ENCODE data around the gene TSEN2.
A peak's percentile ranks its signal among the peaks of the same experiment; 100 is the strongest.
"Not testable (repeated sequence)": the region's sequence is repeated elsewhere in the genome, so short reads cannot be mapped to it uniquely, and the experiment has no call there.

The TSEN2 gene

DNA sequence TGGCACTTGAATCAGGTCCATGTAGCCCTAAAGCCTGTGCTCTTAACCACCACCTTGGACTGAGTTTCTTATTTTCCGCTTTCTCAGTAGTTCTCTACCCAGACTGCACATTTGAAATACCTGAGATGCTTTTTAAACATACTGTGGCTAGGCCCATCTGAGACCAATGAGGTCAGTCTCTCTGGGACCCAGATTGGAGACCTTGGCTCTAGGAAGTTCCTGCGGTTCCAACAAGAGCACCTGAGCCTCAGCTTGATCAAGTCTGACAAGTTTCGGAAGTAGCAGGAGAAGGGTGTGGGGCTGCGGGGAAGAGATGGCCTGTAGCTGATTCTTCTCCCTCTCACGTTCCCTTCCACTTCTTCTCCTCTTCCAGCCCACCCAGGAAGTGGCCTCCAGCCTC lies 11.5 kb upstream of the TSEN2 start:
- DNase-seq, result no peak

DNA sequence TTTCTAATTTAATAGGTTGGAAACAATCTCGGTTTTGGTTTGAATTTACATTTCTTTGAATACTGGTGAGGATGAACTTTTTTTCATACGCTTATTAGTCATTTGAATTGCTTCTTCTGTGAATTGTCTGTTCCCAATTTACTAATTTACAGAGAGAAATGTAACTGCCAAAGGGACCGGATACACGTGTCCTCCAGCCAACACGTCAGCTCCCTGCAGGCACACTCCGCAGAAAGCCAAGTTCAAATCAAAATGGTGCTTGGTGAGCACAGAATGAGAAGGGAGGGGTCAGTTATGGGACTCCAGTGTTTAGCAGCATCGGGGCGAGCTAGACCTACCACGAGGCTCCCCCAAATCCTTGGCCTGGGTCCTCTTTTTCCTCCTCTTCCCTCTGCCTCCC lies 10.8 kb upstream of the TSEN2 start:
- DNase-seq, result no peak

DNA sequence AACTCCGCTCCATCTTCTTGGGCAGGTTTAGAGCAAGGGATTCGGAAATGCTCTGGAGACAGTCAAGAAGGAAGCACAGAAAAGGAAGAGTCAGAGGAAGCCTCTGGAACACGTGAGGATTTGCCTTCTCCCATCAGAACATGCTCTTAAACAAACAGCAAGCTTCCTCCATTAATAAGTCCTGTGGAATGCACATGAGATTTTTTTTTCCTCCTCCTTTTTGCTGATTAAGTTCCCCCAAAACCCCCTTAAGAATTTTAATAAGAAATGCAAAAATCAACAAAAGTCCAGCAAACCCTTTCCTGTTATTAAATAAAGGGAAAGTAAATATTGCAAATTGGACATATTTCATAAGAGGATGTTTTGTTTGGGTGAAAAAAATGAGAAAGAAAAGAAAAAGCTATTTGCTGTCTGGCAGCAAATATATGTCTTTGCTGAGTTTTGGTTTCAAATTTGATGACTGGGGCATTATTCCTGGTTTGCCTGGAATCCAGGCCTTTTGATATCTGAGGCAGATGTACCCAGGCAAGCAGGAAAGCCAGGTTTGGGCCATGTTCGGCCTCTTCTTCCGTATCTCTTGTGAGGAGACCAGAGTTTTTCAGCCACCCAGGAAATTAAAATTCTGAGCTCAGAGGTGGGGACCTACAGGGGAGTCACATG lies 7.9 kb upstream of the TSEN2 start:
- no peak for DNase-seq

DNA sequence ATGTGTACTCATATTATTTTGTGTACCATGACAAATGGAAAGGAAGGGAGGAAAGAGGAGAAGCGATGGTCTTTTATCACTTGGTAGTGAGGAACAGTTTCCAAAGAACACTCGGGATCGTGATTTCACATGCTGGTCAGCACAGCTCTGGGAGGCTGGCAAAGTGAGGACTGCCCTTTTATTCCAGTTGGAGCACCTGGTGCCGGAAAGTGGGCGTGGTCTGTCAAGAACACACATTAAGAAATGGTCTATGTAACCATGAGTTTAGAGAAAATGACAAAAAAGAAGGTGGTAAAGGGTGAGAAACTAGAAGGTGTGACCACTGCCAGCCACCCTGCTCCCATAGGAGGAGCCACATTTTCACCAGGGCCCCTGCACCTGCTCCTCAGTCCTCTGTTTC lies 7.0 kb upstream of the TSEN2 start:
- no peak for DNase-seq

DNA sequence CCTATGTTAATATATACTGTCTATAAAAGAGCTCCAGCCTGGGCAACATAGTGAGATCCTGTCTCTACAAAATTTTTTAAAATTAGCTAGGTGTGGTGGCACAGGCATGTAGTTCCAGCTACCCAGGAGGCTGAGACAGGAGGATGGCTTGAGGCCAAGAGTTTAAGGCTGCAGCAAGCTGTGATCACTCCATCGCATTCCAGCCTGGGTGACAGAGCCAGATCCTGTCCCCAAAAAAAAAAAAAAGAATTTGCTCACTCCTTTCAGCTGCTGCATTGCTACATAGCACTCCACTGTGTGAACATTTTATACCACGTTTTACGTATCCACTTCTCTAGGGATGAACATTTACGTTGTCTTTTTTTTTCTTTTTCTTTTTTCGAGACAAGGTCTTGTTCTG lies 6.0 kb upstream of the TSEN2 start:
- DNase-seq, result no peak

DNA sequence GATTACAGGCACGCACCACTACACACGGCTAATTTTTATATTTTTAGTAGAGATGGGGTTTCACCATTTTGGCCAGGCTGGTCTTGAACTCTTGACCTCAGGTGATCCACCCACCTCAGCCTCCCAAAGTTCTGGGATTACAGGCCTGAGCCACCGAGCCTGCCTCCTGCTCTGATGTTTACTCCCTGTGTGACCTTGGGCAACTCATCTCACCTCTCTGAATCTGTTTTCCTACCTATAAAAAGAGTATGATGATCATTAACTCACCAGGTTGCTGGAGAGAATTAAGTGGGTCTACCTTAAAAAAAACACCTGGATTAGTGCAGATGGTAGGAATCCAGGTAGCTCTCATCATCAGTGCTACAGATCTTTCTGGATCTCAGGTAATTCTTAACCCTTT lies 5.1 kb upstream of the TSEN2 start:
- DNase-seq, result not testable (repeated sequence)

DNA sequence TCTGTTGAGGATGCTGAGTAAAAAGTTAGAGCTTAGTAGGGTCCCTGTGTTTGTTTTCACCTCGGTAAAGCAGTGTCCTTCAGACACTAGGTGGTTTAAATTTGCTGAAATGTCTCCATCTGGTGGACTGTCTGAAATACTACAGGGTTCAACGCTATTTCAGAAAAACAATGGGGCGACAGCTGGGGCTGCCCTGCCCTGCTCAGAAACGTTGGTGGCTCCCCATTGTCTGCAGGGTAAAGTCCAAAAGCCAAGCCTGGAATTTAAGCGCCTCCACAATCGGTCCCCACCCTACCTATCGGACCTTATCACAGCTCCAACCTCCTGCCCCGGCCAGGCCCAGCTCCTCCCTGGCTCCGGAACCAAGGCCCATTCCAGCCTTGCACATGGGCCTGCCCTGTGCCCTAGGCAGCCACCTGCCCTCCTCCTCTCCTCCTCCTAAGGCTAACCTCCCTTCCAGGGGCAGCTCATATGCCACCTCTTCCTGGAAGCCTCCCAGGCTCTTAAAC lies 4.3 kb upstream of the TSEN2 start:
- DNase-seq, result peak; percentile 25

DNA sequence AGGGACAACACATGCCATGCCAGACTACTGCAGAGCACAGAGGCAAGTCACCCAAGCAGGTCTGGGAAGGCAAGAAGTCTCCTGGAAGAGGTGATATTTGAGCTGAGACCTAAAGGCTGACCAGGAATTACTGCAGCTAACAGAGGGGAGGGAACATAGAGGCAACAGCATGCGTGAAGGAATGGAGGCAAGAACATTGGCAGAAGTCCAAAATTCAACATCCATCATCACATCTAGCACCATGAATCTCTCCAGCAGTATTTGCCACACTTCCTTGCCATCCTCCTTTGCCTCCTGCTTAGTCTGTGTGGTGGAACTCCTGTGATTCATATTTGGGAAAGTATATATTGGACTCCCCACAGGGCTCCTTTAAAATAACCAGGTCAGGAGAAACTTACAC lies 870 bp upstream of the TSEN2 start:
- no peak for DNase-seq

DNA sequence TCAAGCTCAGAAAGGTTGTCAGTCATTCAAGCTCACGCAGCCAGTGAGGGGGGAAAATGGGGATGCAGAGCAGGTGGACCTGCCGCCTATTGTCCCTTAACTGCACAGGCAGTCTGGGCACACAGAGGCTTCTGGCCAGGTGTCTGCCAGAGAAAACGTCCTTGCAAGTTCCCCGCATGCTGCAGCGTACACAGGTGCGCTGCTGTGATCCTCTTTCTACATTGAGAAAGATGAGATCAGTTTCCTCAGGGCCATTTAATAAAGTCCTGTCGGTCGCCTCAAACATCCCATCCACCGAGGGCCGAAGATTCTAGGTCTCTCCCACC lies 445 bp upstream of the TSEN2 start:
- DNase-seq, result no peak

DNA sequence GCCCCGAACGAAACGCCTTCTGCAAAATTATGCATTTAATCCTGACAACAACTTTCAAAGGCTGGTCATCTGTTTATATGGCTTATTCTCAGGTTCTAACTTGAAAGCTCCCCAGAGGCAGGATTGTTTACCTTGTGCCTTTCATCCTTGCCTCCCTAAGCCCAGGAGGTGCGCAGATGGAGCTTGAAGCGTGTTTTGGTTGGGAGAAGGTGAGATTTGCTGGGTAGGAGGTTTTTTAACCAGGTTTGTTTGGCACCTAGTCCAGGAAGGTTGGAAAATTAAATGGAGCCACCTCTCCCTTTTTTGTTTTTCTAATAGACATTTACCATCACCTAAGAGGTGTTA lies 675 bp downstream of the TSEN2 start:
- DNase-seq, result no peak

DNA sequence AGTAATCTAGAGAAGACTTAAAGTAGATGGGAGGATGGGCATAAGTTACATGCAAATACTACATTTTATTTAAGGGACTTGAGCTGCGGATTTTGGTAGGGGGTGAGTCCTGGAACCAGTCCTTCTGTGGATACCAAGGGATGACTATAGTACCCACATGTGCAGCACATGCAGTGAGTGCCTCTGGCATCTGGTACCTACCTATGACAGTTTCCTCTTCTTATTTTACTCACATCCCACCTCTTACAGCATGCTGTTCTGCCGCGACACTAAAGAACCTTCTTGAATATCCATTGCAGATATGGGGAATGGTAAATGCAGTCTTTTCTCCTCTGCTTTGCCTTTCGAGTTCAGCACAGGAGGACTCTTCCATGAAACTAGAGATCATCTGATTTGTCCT lies 1.7 kb downstream of the TSEN2 start:
- DNase-seq, result no peak

DNA sequence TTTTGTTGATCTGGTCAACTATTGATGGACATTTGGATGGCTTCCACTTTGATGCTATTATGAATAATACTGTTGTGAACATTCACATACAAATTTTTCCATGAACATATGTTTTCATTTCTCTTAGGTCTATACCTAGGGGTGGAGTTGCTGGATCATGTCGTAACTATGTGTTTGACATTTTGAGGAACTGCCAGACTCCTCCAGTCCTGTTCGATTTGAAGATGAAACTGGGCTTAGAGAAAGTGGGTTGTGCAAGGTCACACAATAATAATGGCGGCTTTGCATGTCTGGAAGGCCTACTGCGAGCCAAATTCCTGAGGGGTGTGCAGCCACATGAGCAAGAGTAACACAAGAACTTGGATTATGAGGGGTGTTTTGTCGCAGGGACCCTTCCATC lies 2.6 kb downstream of the TSEN2 start:
- DNase-seq, result no peak

DNA sequence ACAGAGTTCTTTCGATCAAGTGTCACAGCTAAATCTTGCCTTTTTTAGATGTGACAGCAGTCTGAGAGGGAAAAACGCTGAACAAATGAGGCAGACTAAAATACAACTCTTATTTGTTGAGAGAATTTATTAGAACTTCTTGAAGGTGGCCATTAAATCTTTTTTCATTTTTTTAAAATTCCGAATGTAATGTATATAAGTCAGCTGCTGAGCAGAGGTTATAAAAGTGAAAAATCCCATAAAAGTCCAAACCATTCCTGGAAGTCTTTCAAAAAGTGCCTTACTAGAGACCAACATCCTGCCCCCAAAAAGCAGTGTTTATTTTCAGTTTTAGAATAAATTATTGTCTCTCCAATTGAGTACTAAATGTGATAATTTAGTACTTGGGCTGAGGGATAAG lies 3.1 kb downstream of the TSEN2 start:
- DNase-seq, result no peak

DNA sequence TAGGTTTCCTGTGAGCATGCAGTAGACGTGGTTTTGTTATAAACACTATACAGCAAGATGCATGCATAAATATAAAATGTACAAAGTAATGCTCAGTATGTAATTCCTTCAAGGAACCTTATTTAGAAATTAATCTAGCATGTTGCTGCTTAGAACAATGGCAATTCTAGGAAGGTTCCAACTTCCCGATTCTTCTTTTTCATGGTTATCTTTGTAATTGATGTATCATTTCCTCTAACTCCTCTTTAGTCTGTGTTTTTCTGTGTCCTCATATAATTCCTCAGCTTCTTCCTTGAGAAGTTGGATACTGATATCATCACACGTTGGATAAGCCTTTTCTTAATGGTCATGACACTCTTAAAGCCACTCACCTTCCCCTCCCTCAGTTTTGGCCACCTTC lies 3.5 kb downstream of the TSEN2 start:
- no peak for DNase-seq

DNA sequence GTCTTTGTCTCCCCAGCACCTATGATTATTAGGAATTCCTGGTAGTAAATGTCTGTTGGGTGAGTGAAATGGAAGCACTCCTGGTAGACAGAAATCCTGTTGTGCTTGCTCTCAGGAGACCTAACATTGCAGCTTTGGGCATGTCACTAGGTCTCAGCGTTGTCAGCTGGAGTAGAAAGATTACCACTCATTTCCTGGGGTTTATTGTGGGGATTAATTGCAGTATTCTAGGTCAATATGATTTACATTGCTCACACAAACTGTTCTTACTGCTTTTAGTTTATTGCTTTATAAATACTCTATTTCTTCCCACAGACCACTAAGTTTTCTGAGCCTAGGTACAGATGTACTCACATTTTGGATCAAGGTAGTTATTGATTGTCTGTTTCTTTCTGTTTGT lies 5.1 kb downstream of the TSEN2 start:
- no peak for DNase-seq

DNA sequence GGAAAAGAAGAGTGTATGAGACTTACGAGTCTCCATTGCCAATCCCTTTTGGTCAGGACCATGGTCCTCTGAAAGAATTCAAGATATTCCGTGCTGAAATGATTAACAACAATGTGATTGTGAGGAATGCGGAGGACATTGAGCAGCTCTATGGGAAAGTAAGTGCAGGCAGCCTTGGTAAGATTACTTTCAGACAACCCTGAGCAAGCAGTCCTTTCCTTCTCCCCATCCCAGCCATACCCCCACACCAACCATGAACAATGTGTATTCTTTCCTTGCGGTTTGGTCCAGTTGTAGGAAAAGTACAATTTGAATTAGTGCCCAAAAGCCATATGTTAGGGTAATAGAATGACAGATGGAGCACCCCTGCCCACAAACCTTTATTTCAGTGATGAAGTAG lies 5.6 kb downstream of the TSEN2 start:
- DNase-seq, result no peak

DNA sequence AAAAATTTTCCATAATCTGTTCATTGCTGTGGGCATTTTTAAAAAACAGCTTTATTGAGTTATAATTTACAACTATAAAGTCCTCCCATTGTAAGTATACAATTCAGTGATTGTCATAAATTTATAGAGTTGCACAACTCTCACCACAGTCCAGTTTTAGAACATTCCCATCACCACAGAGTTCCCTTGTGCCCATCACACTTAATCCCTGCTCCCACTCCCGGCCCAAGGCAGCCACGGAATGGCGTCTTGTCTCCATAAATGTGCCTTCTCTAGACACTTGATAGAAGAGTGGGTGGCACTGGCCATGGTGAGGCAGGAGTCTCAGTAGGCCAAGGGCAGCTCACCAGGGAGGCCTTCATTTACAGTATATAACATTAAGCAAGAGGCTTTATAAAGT lies 6.3 kb downstream of the TSEN2 start:
- DNase-seq, result no peak

DNA sequence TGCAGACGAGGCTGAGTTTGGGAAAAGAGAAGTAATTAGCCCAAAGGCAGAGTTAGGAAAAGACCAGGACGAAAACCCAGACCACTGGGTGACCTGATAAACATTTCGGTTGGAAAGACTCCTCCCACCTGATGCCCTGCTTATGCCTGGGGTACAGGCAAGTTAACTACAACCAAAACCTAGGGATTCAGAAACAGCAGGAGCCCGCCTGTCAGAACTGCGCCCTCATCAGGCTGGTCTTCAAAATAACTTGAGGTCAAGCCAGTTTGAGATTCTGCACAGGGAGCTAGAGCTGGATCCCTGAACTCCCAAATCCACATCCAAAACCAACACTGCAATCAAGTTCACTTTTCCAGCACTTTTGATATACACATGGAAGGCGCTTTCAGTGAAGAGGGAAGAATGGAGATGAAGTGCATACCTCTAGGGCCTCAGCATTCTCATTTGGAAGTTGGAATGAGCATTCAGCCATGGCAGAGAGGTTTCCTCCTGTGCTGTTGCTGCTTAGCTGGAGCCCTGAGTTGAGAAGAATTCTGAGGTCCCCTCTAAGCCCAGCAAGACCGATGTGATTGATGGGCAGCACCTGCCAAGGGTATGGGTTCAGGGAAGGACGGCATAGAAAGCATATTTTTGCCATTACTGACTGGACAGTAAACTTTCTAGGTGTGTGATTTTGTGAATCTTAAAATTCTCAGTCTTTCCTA lies 11.6 kb downstream of the TSEN2 start:
- DNase-seq, result no peak

DNA sequence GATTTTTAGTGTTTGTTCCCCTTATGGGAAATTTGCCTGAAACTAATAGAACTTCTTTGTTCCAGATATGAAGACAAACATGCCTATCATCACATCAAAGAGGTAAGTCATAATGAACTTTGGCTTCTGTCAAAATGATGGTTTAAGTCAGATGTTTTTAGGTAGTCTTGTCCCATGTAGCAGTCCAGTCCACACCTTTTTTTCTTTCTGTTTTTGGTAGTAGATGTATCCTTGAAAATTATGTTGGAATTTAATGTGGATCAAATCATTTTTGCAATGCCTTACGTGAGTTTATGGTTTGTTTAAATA lies 12.1 kb downstream of the TSEN2 start:
- DNase-seq, result no peak

DNA sequence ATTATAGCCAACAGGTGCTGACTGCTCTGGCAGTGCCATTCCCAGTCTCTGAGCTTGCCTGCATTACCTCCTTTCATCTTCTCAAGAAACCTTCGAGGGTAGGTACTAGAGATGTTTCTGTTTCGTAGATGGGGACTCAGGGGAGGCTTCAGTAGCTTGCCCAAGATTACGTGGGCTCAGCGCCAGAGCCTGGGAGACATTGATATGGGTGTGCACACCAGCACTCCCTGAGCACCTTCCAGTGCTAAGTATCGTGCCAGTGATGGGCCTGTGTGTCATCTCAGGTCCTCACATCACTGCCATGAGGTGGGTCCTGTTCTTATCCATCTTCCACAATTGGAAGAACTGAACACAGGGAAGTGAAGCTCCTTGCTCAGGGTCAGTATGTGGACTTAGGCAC lies 15.2 kb downstream of the TSEN2 start:
- DNase-seq, result no peak

DNA sequence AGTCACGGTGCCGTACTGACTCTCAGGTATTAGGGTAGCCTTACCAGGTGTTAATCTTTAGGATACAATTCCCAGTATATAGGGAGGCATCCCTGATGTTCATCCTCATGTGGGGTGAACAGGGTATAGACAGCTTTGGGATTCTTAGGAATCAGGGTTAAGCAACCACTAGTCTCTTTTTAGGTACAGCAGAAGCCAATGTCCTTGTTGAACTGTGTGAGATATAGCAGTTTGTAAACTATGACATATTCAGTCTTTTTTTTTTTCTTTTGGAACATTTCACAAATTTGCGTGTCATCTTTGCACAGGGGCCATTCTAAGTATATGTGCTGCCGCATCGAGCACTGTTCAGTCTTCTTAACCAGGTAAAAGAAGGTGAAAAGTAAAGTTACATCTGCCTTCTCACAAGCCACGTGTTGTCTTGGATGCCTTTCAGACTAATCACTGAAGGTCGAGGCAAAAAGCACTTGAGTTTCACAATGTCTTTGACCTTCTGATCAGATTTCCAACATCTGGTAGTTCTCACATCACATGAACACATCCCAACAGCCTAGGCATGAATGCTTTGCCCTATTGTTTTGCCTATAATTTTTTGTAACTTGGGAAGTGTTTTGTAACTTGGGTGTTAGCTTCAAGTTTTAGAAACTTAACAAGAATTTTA lies 17.2 kb downstream of the TSEN2 start:
- no peak for DNase-seq

DNA sequence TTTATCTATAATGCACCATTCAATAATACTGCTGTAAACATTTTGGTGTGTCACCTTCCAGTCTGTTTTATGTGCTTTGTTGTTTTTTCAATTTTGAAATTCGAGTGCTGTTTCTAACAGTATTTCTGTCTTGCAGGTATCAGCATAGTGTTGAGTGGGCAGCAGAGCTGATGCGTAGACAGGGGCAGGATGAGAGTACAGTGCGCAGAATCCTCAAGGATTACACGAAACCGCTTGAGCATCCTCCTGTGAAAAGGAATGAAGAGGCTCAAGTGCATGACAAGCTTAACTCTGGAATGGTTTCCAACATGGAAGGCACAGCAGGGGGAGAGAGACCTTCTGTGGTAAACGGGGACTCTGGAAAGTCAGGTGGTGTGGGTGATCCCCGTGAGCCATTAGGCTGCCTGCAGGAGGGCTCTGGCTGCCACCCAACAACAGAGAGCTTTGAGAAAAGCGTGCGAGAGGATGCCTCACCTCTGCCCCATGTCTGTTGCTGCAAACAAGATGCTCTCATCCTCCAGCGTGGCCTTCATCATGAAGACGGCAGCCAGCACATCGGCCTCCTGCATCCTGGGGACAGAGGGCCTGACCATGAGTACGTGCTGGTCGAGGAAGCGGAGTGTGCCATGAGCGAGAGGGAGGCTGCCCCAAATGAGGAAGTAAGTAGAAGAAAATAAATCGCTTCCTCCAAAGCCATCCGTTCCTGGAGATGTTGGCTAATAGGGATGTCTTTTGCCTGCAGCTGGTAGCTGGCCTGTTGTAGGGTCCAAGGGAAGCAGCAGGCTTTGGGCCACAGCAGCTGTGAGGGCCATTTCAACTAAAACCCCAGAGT lies 19.1 kb downstream of the TSEN2 start:
- DNase-seq, result no peak

DNA sequence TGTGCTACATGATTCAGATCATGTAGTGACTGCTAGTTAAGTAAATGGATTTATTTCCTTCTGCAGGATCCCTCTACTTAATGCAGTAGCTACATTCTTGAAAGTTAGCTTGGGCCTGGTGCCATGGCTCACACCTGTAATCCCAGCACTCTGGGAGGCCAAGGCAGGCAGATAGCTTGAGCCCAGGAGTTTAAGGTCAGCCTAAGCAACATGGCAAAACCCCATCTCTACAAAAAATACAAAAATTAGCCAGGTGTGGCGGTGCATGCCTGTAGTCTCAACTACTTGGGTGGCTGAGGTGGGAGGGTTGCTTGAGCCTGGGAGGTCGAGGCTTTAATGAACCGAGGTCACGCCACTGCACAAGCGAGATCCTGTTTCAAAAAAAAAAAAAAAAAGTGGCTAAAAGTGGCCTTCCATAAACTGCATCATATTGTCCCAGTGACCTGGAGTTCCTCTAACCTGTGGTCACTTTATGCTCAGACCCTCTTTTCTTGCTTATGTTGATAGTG lies 22.0 kb downstream of the TSEN2 start:
- no peak for DNase-seq

Measured in CD4-positive, alpha-beta T cell treated with Interleukin-6 for 4 hours (primary cell).